WERI-Rb-1 (cell line): ENCODE data around the gene CHD6.

ENCODE experiments used
- DNase-seq: peaks from one replicate; pipeline ENCODE4 v3.0.0-alpha.2; 2020
- H3K27ac ChIP-seq: fragments of 250-450 bp; sonication (Bioruptor Pico); 2 replicates; pipeline ENCODE4 v1.5.1; 2020; ENCODE audit warnings: mild to moderate bottlenecking, moderate library complexity
- H3K27me3 ChIP-seq: fragments of 250-450 bp; sonication (Bioruptor Pico); 2 replicates; pipeline ENCODE4 v1.5.1; 2021; ENCODE audit warnings: mild to moderate bottlenecking, low read depth, moderate library complexity; ENCODE audit not compliant: insufficient read depth, severe bottlenecking
- H3K36me3 ChIP-seq: fragments of 250-450 bp; sonication (Bioruptor Pico); 2 replicates; pipeline ENCODE4 v1.5.1; 2020; ENCODE audit warnings: mild to moderate bottlenecking, moderate library complexity
- H3K4me3 ChIP-seq: 2 replicates; pipeline ENCODE4 v1.5.1; 2011; ENCODE audit warnings: low read depth, mild to moderate bottlenecking, control low read depth, low read length
- H3K9me3 ChIP-seq: fragments of 250-450 bp; sonication (Bioruptor Pico); 2 replicates; pipeline ENCODE4 v1.5.1; 2021; ENCODE audit warnings: mild to moderate bottlenecking, moderate library complexity; ENCODE audit not compliant: severe bottlenecking
- CTCF ChIP-seq: IDR thresholded peaks from 2 replicates; pipeline ENCODE4 v1.5.1; 2011; ENCODE audit warnings: low read depth, mild to moderate bottlenecking, control low read depth, inconsistent platforms, low read length

CHD6 gene

GRCh38 chr20:41627611-41628244, 9.6 kb upstream of the CHD6 start:
- H3K9me3 ChIP-seq, result no peaks in the 10 kb centered on the region
- H3K4me3 ChIP-seq, result no peak overlapping the region
- H3K27ac ChIP-seq, result no peak overlapping the region
- no peaks in the 10 kb centered on the region for H3K36me3 ChIP-seq
- no peaks in the 10 kb centered on the region for H3K27me3 ChIP-seq
- TF ChIP-seq CTCF, result no peak
- no peak for DNase-seq

GRCh38 chr20:41627001-41627495, 8.9 kb upstream of the CHD6 start:
- no peaks in the 10 kb centered on the region for H3K9me3 ChIP-seq
- no peak overlapping the region for H3K27ac ChIP-seq
- no peak overlapping the region for H3K4me3 ChIP-seq
- TF ChIP-seq CTCF, result no peak
- DNase-seq, result no peak
- no peaks in the 10 kb centered on the region for H3K36me3 ChIP-seq
- no peaks in the 10 kb centered on the region for H3K27me3 ChIP-seq

GRCh38 chr20:41623625-41624375, 5.6 kb upstream of the CHD6 start:
- no peaks in the 10 kb centered on the region for H3K36me3 ChIP-seq
- no peak overlapping the region for H3K4me3 ChIP-seq
- DNase-seq, result no peak
- H3K27me3 ChIP-seq, result no peaks in the 10 kb centered on the region
- H3K9me3 ChIP-seq, result no peaks in the 10 kb centered on the region
- no peak overlapping the region for H3K27ac ChIP-seq
- TF ChIP-seq CTCF, result no peak

- Histone ChIP-seq H3K27me3 (no peaks in the 10 kb centered on the region), H3K27ac (no peak overlapping the region), H3K36me3 (no peaks in the 10 kb centered on the region), H3K4me3 (no peak overlapping the region), H3K9me3 (no peaks in the 10 kb centered on the region)
- no peak for TF ChIP-seq CTCF
- no peak for DNase-seq
These were observed 4.4 kb upstream of the CHD6 start for GRCh38 chr20:41622584-41622983.

- H3K27me3 ChIP-seq, result no peaks in the 10 kb centered on the region
- H3K4me3 ChIP-seq, result no peak overlapping the region
- no peak for DNase-seq
- no peaks in the 10 kb centered on the region for H3K36me3 ChIP-seq
- H3K9me3 ChIP-seq, result no peaks in the 10 kb centered on the region
- H3K27ac ChIP-seq, result no peak overlapping the region
- no peak for TF ChIP-seq CTCF
These were observed 3.8 kb upstream of the CHD6 start for GRCh38 chr20:41621971-41622370.

GRCh38 chr20:41621421-41621820, 3.2 kb upstream of the CHD6 start:
- Histone ChIP-seq H3K36me3 (no peaks in the 10 kb centered on the region), H3K4me3 (no peak overlapping the region)
- TF ChIP-seq CTCF, result no peak

More at GRCh38 chr20:41621421-41621820, 3.2 kb upstream of the CHD6 start:
- no peak overlapping the region for H3K27ac ChIP-seq
- H3K27me3 ChIP-seq, result no peaks in the 10 kb centered on the region
- H3K9me3 ChIP-seq, result no peaks in the 10 kb centered on the region
- DNase-seq, result no peak
